Measurements from ENCODE around the gene ST6GALNAC2.
A peak's percentile ranks its signal among the peaks of the same experiment; 100 is the strongest.

The ST6GALNAC2 gene

GRCh38 chr17:76553178-76553908, 32.3 kb downstream of the ST6GALNAC2 start:
- DNase-seq = no peak

GRCh38 chr17:76551685-76552084, 34.0 kb downstream of the ST6GALNAC2 start:
- DNase-seq = no peak

- DNase-seq = no peak
Measured at GRCh38 chr17:76550712-76551615, 34.7 kb downstream of the ST6GALNAC2 start.

GRCh38 chr17:76549539-76549938, 36.1 kb downstream of the ST6GALNAC2 start:
- DNase-seq = no peak

- no peak for DNase-seq
Measured at GRCh38 chr17:76549215-76549518, 36.5 kb downstream of the ST6GALNAC2 start.

GRCh38 chr17:76548378-76549214, 37.1 kb downstream of the ST6GALNAC2 start:
- DNase-seq = no peak

- no peak for DNase-seq
Measured at GRCh38 chr17:76547642-76548202, 37.9 kb downstream of the ST6GALNAC2 start.

GRCh38 chr17:76547183-76547641, 38.4 kb downstream of the ST6GALNAC2 start:
- peak; percentile 37 for DNase-seq

- DNase-seq = no peak
Measured at GRCh38 chr17:76546556-76547182, 39.0 kb downstream of the ST6GALNAC2 start.

- no peak for DNase-seq
Measured at GRCh38 chr17:76545918-76546555, 39.6 kb downstream of the ST6GALNAC2 start.

GRCh38 chr17:76544546-76545365, 40.9 kb downstream of the ST6GALNAC2 start:
- DNase-seq = no peak

- no peak for DNase-seq
Measured at GRCh38 chr17:76543826-76544545, 41.7 kb downstream of the ST6GALNAC2 start.

GRCh38 chr17:76543482-76543825, 42.2 kb downstream of the ST6GALNAC2 start:
- DNase-seq = no peak

- DNase-seq = no peak
Measured at GRCh38 chr17:76542984-76543383, 42.7 kb downstream of the ST6GALNAC2 start.

GRCh38 chr17:76542566-76542971, 43.1 kb downstream of the ST6GALNAC2 start:
- no peak for DNase-seq

- no peak for DNase-seq
Measured at GRCh38 chr17:76541739-76542454, 43.8 kb downstream of the ST6GALNAC2 start.

GRCh38 chr17:76540381-76541300, 45.0 kb downstream of the ST6GALNAC2 start:
- no peak for DNase-seq

GRCh38 chr17:76539631-76540271, 45.9 kb downstream of the ST6GALNAC2 start, which contains the start of gene PRCD:
Gene PRCD (plus strand): TSS chr17:76540044. CDS start chr17:76540142, 98 bp downstream.
- DNase-seq = no peak
